ENCODE data around the gene SORCS2.

SORCS2 gene

GRCh38 chr4:7515390-7515902, 323.1 kb downstream of the SORCS2 start:
- no peak overlapping the region for H3K27ac ChIP-seq
- TF ChIP-seq CTCF (conservative IDR thresholded peaks at IDR 0.05), result no peak

DNA sequence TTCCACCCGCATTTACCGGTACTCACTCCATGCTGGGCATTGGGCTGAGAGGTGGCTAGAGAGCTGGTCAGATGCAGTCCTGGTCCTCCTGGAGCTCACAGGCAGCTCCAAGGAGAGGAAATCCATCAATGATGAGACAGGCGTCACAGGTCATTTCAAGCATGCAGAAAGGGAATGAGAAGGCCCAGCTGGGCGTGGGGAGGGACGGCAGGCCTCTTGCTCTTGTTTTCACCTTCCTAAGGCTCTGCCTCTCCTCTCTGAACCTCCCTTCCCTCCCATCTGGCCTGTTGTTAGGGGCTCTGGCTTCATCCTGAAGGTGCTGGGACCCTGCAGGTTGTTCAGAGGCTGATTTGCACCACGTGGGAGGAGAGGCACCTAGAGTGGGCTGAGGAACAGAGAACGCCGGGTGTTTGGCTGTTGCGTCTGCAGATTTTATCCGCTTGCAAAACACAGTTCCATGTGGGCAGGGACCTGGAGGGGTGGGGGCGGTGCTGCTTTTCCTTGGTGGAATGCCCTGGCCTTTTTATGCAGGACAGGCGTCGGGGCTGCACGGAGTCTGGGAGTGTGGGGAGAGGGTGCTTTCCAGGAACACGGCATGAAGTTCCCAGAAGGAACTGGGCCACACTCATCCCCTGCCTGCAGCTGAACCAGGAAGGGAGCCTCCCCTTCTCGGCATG, 323.9 kb downstream of the SORCS2 start:
- no peak overlapping the region for H3K27ac ChIP-seq
- TF ChIP-seq CTCF (conservative IDR thresholded peaks at IDR 0.05), result no peak

GRCh38 chr4:7516773-7517144, 324.4 kb downstream of the SORCS2 start:
- H3K27ac ChIP-seq, result no peak overlapping the region
- TF ChIP-seq CTCF (conservative IDR thresholded peaks at IDR 0.05), result no peak

GRCh38 chr4:7518871-7519637, 326.7 kb downstream of the SORCS2 start:
- H3K27ac ChIP-seq, result no peak overlapping the region
- no peak for TF ChIP-seq CTCF (conservative IDR thresholded peaks at IDR 0.05)

DNA sequence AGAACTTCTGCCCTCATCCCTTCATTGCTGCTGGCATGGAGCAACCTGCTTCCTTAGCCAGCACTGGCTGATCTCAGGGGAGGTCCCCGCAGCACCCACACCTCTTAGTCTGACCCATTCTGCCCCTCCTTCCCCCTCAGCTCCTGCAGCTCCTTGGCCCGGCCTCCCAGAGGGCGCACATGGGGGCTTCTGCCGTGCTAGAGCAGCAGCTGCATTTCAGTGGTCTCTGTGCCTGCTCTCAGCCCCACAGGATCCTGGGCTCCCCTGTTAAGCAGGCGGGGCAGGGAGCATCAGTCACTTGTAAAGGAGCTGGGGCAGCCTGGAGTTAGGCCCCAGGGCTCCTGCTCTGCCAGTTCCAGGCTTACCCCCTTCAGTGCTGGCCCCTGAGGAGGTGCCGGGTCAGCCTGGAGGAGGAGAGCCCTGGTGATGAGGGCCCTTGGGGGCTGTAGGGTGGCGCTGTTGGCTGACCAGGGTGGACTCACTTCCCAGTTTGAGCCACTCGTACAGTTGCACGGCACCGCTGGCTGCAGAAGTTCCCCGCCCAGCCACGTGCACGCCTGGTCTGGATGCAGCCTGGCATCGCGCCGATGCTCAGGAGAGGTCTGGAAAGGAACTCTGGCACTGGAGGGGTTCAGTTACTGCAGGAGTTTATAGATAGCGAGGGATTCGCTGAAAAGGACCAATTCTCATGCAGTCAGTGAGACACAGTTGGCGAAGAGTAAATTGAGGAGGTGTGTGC, 327.5 kb downstream of the SORCS2 start:
- no peak overlapping the region for H3K27ac ChIP-seq
- TF ChIP-seq CTCF (conservative IDR thresholded peaks at IDR 0.05), result no peak

GRCh38 chr4:7521666-7522065, 329.3 kb downstream of the SORCS2 start:
- H3K27ac ChIP-seq, result no peak overlapping the region
- TF ChIP-seq CTCF (conservative IDR thresholded peaks at IDR 0.05), result no peak
